ENCODE measurements around the gene SFT2D2. TPM values are rescaled to one million over a fixed set of nuclear protein-coding genes. Genes with fewer than 3 reads are reported as not detected.
"Not testable (repeated sequence)": the region's sequence is repeated elsewhere in the genome, so short reads cannot be mapped to it uniquely, and the experiment has no call there.

The SFT2D2 gene
- polyA plus RNA-seq, 2 donors, result 7.1 to 7.7 TPM

- Histone ChIP-seq H3K4me1 (ENCODE audit: control insufficient read depth in 2 of 2, insufficient read depth in 2 of 2, low read length in 1 of 2) (no peaks in the 10 kb centered on the region), H3K27ac (ENCODE audit: low read depth in 2 of 2, low read length in 1 of 2) (no peak overlapping the region), H3K27me3 (ENCODE audit: control insufficient read depth in 1 of 2, insufficient read depth in 2 of 2, low read length in 2 of 2) (no peaks in the 10 kb centered on the region), H3K9me3 (ENCODE audit: control insufficient read depth in 2 of 2, insufficient read depth in 1 of 2, low read depth in 1 of 2, low read length in 1 of 2) (no peaks in the 10 kb centered on the region), H3K4me3 (ENCODE audit: low read depth in 1 of 2, low read length in 2 of 2) (no peak overlapping the region), H3K36me3 (ENCODE audit: control insufficient read depth in 2 of 2, insufficient read depth in 2 of 2, low read length in 1 of 2) (peaks cover 0 to 2% of the 10 kb centered on the region in 2 donors)
- 96% methylated on average over 4 of the region's 4 CpGs for WGBS, 2 donors
Observed at GRCh38 chr1:168195199-168196135, 30.3 kb upstream of the SFT2D2 start.

DNA sequence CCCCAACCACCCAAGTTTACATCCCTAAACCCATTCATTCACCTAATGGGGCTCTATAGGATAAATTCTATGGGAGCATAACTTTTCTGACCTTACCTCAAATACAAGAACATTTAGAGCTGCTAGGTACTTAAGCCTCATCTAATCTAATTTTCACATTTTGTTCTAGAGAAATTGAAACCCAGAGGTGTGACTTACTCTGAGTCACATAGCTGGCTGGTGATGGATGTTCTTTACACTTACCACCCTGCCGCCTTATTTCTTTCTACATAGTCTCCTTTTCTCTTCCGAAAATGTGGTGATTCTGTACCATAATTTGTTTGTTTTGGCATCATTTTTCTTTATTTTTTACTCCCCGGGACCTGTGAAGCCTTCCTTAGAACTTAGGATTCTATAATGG lies 26.7 kb upstream of the SFT2D2 start:
- Histone ChIP-seq H3K9me3 (ENCODE audit: control insufficient read depth in 2 of 2, insufficient read depth in 1 of 2, low read depth in 1 of 2, low read length in 1 of 2) (no peaks in the 10 kb centered on the region), H3K27ac (ENCODE audit: low read depth in 2 of 2, low read length in 1 of 2) (no peak overlapping the region), H3K4me1 (ENCODE audit: control insufficient read depth in 2 of 2, insufficient read depth in 2 of 2, low read length in 1 of 2) (no peaks in the 10 kb centered on the region), H3K36me3 (ENCODE audit: control insufficient read depth in 2 of 2, insufficient read depth in 2 of 2, low read length in 1 of 2) (no peaks in the 10 kb centered on the region), H3K27me3 (ENCODE audit: control insufficient read depth in 1 of 2, insufficient read depth in 2 of 2, low read length in 2 of 2) (no peaks in the 10 kb centered on the region), H3K4me3 (ENCODE audit: low read depth in 1 of 2, low read length in 2 of 2) (no peak overlapping the region)
- WGBS, 2 donors, result 54 to 61% methylated on average over 3 of the region's 3 CpGs

DNA sequence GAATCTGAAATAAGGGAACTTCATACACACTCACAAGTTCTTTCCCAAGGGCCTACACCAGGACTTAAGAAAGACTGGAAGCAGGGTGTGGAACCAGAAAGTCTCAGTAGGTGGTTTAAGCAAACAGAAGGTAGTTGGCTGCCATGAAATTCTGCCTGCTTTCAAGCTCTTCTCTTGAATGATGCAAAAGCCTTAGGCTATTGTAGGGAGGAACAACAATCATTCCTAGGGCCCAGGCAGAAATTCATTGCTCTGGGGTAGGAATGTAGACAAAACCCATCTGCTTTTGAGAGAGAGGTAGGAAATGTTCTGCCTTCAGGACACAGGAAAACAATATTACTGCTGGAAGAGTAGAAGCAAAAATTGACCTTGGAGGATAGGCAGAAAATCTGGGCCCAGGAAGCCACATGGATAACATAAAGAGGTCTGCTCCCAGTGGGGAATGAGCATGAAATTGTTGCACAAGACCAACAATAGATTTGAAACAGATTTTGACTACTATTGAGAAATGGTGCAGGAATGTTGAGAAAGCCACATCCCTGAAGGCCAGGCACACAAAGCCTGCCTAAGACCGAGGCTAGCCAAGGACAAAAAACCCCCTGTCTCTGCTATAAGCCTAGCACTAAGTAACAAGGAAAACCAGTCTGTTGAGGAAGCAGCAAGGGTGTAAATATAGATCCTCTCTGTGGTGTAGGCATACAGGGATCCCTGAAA lies 22.7 kb upstream of the SFT2D2 start:
- peak overlapping the region; percentile 0 to 55 for H3K27ac ChIP-seq (ENCODE audit: low read depth in 2 of 2, low read length in 1 of 2)
- no peaks in the 10 kb centered on the region for H3K36me3 ChIP-seq (ENCODE audit: control insufficient read depth in 2 of 2, insufficient read depth in 2 of 2, low read length in 1 of 2)
- no peaks in the 10 kb centered on the region for H3K27me3 ChIP-seq (ENCODE audit: control insufficient read depth in 1 of 2, insufficient read depth in 2 of 2, low read length in 2 of 2)
- H3K9me3 ChIP-seq (ENCODE audit: control insufficient read depth in 2 of 2, insufficient read depth in 1 of 2, low read depth in 1 of 2, low read length in 1 of 2), result no peaks in the 10 kb centered on the region
- no peak overlapping the region for H3K4me3 ChIP-seq (ENCODE audit: low read depth in 1 of 2, low read length in 2 of 2)
- WGBS, 2 donors, result 55 to 69% methylated on average over 1 of the region's 1 CpG
- H3K4me1 ChIP-seq (ENCODE audit: control insufficient read depth in 2 of 2, insufficient read depth in 2 of 2, low read length in 1 of 2), result no peaks in the 10 kb centered on the region

DNA sequence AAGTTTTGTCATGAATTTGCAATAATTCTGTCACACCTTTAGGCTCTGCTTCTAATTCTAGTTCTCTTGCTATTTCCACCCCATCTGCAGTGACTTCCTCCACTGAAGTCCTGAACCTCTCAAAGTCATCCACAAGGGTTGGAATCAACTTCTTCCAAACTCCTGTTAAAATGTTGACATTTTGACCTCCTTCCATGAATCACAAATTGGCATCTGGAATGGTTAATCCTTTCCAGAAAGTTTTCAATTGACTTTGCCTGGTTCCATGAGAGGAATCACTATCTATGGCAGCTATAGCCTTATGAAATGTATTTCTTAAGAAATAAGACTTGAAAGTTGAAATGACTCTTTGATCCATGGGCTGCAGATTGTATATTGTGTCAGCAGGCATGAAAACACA lies 19.7 kb upstream of the SFT2D2 start:
- H3K4me1 ChIP-seq (ENCODE audit: control insufficient read depth in 2 of 2, insufficient read depth in 2 of 2, low read length in 1 of 2), result no peaks in the 10 kb centered on the region
- no peak overlapping the region for H3K27ac ChIP-seq (ENCODE audit: low read depth in 2 of 2, low read length in 1 of 2)
- H3K36me3 ChIP-seq (ENCODE audit: control insufficient read depth in 2 of 2, insufficient read depth in 2 of 2, low read length in 1 of 2), result no peaks in the 10 kb centered on the region
- H3K4me3 ChIP-seq (ENCODE audit: low read depth in 1 of 2, low read length in 2 of 2), result no peak overlapping the region
- H3K9me3 ChIP-seq (ENCODE audit: control insufficient read depth in 2 of 2, insufficient read depth in 1 of 2, low read depth in 1 of 2, low read length in 1 of 2), result no peaks in the 10 kb centered on the region
- no peaks in the 10 kb centered on the region for H3K27me3 ChIP-seq (ENCODE audit: control insufficient read depth in 1 of 2, insufficient read depth in 2 of 2, low read length in 2 of 2)

- H3K4me1 ChIP-seq (ENCODE audit: control insufficient read depth in 2 of 2, insufficient read depth in 2 of 2, low read length in 1 of 2); H3K4me3 ChIP-seq (ENCODE audit: low read depth in 1 of 2, low read length in 2 of 2); H3K9me3 ChIP-seq (ENCODE audit: control insufficient read depth in 2 of 2, insufficient read depth in 1 of 2, low read depth in 1 of 2, low read length in 1 of 2); H3K36me3 ChIP-seq (ENCODE audit: control insufficient read depth in 2 of 2, insufficient read depth in 2 of 2, low read length in 1 of 2); H3K27ac ChIP-seq (ENCODE audit: low read depth in 2 of 2, low read length in 1 of 2); H3K27me3 ChIP-seq (ENCODE audit: control insufficient read depth in 1 of 2, insufficient read depth in 2 of 2, low read length in 2 of 2): not testable (repeated sequence)
- 96 to 98% methylated on average over 8 to 33 of the region's 34 CpGs for WGBS, 2 donors
Observed at GRCh38 chr1:168207673-168208072, 18.1 kb upstream of the SFT2D2 start.

DNA sequence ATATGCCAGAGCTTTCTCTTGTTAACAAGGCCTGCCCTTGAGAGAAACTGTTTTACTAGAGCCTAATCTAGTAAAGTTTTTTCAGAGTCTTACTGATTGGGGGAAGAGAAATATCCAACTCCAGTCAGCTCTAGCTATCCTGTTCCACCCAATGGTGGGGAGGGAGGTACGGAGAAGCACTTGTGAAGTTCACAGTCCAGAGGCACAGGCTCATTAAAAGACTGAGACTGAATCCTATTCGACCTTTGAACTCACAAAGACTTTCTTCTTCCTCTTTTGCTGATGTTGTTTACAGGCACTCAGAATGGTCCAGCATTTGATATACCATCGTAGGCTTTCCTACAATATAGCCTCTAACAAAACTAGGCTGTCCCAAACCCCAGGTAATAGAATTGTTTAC lies 15.5 kb upstream of the SFT2D2 start:
- Histone ChIP-seq H3K27me3 (ENCODE audit: control insufficient read depth in 1 of 2, insufficient read depth in 2 of 2, low read length in 2 of 2) (no peaks in the 10 kb centered on the region), H3K4me1 (ENCODE audit: control insufficient read depth in 2 of 2, insufficient read depth in 2 of 2, low read length in 1 of 2) (no peaks in the 10 kb centered on the region), H3K9me3 (ENCODE audit: control insufficient read depth in 2 of 2, insufficient read depth in 1 of 2, low read depth in 1 of 2, low read length in 1 of 2) (peaks cover 0 to 3% of the 10 kb centered on the region in 2 donors), H3K27ac (ENCODE audit: low read depth in 2 of 2, low read length in 1 of 2) (no peak overlapping the region), H3K4me3 (ENCODE audit: low read depth in 1 of 2, low read length in 2 of 2) (no peak overlapping the region), H3K36me3 (ENCODE audit: control insufficient read depth in 2 of 2, insufficient read depth in 2 of 2, low read length in 1 of 2) (no peaks in the 10 kb centered on the region)
- WGBS, 2 donors, result 80 to 88% methylated on average over 3 of the region's 3 CpGs

DNA sequence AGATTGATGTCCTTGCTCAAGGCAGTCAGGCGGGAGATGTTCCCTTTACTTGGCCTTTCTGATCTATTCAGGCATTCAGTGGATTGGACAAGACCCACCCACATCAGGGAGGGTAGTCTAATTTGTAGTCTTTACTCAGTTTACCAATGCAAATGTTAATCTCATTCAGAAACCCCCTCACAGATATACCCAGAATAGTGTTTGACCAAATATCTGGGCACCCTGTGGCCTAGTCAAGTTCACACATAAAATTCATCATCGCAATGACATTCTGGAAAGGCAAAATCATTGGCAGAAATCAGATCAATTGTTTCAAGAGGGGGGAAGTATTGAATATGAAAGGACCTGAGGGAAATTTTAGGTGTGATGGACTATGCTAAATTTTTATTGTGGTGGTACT lies 12.5 kb upstream of the SFT2D2 start:
- Histone ChIP-seq H3K9me3 (ENCODE audit: control insufficient read depth in 2 of 2, insufficient read depth in 1 of 2, low read depth in 1 of 2, low read length in 1 of 2) (peaks cover 0 to 3% of the 10 kb centered on the region in 2 donors), H3K36me3 (ENCODE audit: control insufficient read depth in 2 of 2, insufficient read depth in 2 of 2, low read length in 1 of 2) (no peaks in the 10 kb centered on the region), H3K27ac (ENCODE audit: low read depth in 2 of 2, low read length in 1 of 2) (no peak overlapping the region), H3K4me1 (ENCODE audit: control insufficient read depth in 2 of 2, insufficient read depth in 2 of 2, low read length in 1 of 2) (no peaks in the 10 kb centered on the region), H3K27me3 (ENCODE audit: control insufficient read depth in 1 of 2, insufficient read depth in 2 of 2, low read length in 2 of 2) (no peaks in the 10 kb centered on the region), H3K4me3 (ENCODE audit: low read depth in 1 of 2, low read length in 2 of 2) (no peak overlapping the region)
- 96 to 97% methylated on average over 2 of the region's 2 CpGs for WGBS, 2 donors

- H3K36me3 ChIP-seq (ENCODE audit: control insufficient read depth in 2 of 2, insufficient read depth in 2 of 2, low read length in 1 of 2), result no peaks in the 10 kb centered on the region
- no peaks in the 10 kb centered on the region for H3K27me3 ChIP-seq (ENCODE audit: control insufficient read depth in 1 of 2, insufficient read depth in 2 of 2, low read length in 2 of 2)
- no peak overlapping the region for H3K27ac ChIP-seq (ENCODE audit: low read depth in 2 of 2, low read length in 1 of 2)
- H3K4me1 ChIP-seq (ENCODE audit: control insufficient read depth in 2 of 2, insufficient read depth in 2 of 2, low read length in 1 of 2), result no peaks in the 10 kb centered on the region
- 84 to 89% methylated on average over 4 of the region's 4 CpGs for WGBS, 2 donors
- no peak overlapping the region for H3K4me3 ChIP-seq (ENCODE audit: low read depth in 1 of 2, low read length in 2 of 2)
- H3K9me3 ChIP-seq (ENCODE audit: control insufficient read depth in 2 of 2, insufficient read depth in 1 of 2, low read depth in 1 of 2, low read length in 1 of 2), result peaks cover 0 to 3% of the 10 kb centered on the region in 2 donors
Observed at GRCh38 chr1:168216171-168216570, 9.6 kb upstream of the SFT2D2 start.

GRCh38 chr1:168217664-168218063 lies 8.1 kb upstream of the SFT2D2 start:
- no peaks in the 10 kb centered on the region for H3K4me1 ChIP-seq (ENCODE audit: control insufficient read depth in 2 of 2, insufficient read depth in 2 of 2, low read length in 1 of 2)
- WGBS, 2 donors, result 97 to 99% methylated on average over 4 of the region's 4 CpGs
- H3K9me3 ChIP-seq (ENCODE audit: control insufficient read depth in 2 of 2, insufficient read depth in 1 of 2, low read depth in 1 of 2, low read length in 1 of 2), result peaks cover 0 to 3% of the 10 kb centered on the region in 2 donors
- no peak overlapping the region for H3K27ac ChIP-seq (ENCODE audit: low read depth in 2 of 2, low read length in 1 of 2)
- no peak overlapping the region for H3K4me3 ChIP-seq (ENCODE audit: low read depth in 1 of 2, low read length in 2 of 2)
- H3K36me3 ChIP-seq (ENCODE audit: control insufficient read depth in 2 of 2, insufficient read depth in 2 of 2, low read length in 1 of 2), result no peaks in the 10 kb centered on the region
- H3K27me3 ChIP-seq (ENCODE audit: control insufficient read depth in 1 of 2, insufficient read depth in 2 of 2, low read length in 2 of 2), result no peaks in the 10 kb centered on the region
